Measurements from ENCODE around the gene RFLNA. TPM values are rescaled to one million over a fixed set of nuclear protein-coding genes. Genes with fewer than 3 reads are reported as not detected.

Gene RFLNA
- 35.4 and 43.6 TPM in 2 replicates for total RNA-seq (2014; rRNA removed)
- 45.7 TPM for polyA plus RNA-seq (2012)

GRCh38 chr12:124294780-124295341, at the start of gene RFLNA:
Gene RFLNA (plus strand): TSS chr12:124295093. CDS start chr12:124295430, 337 bp downstream.
- no peak for DNase-seq (ENCODE audit: low read depth)

- no peak for DNase-seq (ENCODE audit: low read depth)
Measured at GRCh38 chr12:124247331-124247730, 47.6 kb upstream of the RFLNA start.

GRCh38 chr12:124248941-124249825, 45.7 kb upstream of the RFLNA start:
- DNase-seq (ENCODE audit: low read depth): peak; percentile 82

GRCh38 chr12:124251186-124251585, 43.7 kb upstream of the RFLNA start:
- DNase-seq (ENCODE audit: low read depth): no peak

GRCh38 chr12:124252964-124253363, 41.9 kb upstream of the RFLNA start:
- no peak for DNase-seq (ENCODE audit: low read depth)

GRCh38 chr12:124254126-124254525, 40.8 kb upstream of the RFLNA start:
- no peak for DNase-seq (ENCODE audit: low read depth)

- no peak for DNase-seq (ENCODE audit: low read depth)
Measured at GRCh38 chr12:124259154-124260066, 35.5 kb upstream of the RFLNA start.

GRCh38 chr12:124261885-124262284, 33.0 kb upstream of the RFLNA start:
- no peak for DNase-seq (ENCODE audit: low read depth)

- no peak for DNase-seq (ENCODE audit: low read depth)
Measured at GRCh38 chr12:124264089-124264795, 30.7 kb upstream of the RFLNA start.

- no peak for DNase-seq (ENCODE audit: low read depth)
Measured at GRCh38 chr12:124264879-124265278, 30.0 kb upstream of the RFLNA start.

- no peak for DNase-seq (ENCODE audit: low read depth)
Measured at GRCh38 chr12:124267205-124267778, 27.6 kb upstream of the RFLNA start.

- no peak for DNase-seq (ENCODE audit: low read depth)
Measured at GRCh38 chr12:124270671-124271070, 24.2 kb upstream of the RFLNA start.

GRCh38 chr12:124273630-124274029, 21.3 kb upstream of the RFLNA start:
- DNase-seq (ENCODE audit: low read depth): peak; percentile 76

- DNase-seq (ENCODE audit: low read depth): no peak
Measured at GRCh38 chr12:124276337-124276736, 18.6 kb upstream of the RFLNA start.

- no peak for DNase-seq (ENCODE audit: low read depth)
Measured at GRCh38 chr12:124277394-124278241, 17.3 kb upstream of the RFLNA start.

GRCh38 chr12:124278389-124279101, 16.3 kb upstream of the RFLNA start:
- DNase-seq (ENCODE audit: low read depth): no peak

GRCh38 chr12:124279315-124279714, 15.6 kb upstream of the RFLNA start:
- no peak for DNase-seq (ENCODE audit: low read depth)

GRCh38 chr12:124279846-124280360, 15.0 kb upstream of the RFLNA start:
- DNase-seq (ENCODE audit: low read depth): peak; percentile 45

GRCh38 chr12:124281309-124281708, 13.6 kb upstream of the RFLNA start:
- DNase-seq (ENCODE audit: low read depth): no peak
